GM12872 (cell line): Measurements from ENCODE around the gene TRMT61A.

Source experiments
- CTCF ChIP-seq: IDR thresholded peaks from 3 replicates; pipeline ENCODE4 v1.5.1; 2011; ENCODE audit warnings: low read depth, mild to moderate bottlenecking, low read length, moderate library complexity; ENCODE audit not compliant: insufficient read depth

Gene TRMT61A

GRCh38 chr14:103528146-103528586, 830 bp upstream of the TRMT61A start:
- TF ChIP-seq CTCF = no peak

- no peak for TF ChIP-seq CTCF
Measured at GRCh38 chr14:103529383-103530365, 678 bp downstream of the TRMT61A start.

- TF ChIP-seq CTCF = no peak
Measured at GRCh38 chr14:103530390-103530789, 1.4 kb downstream of the TRMT61A start.

GRCh38 chr14:103530831-103531230, 1.8 kb downstream of the TRMT61A start:
- no peak for TF ChIP-seq CTCF

GRCh38 chr14:103531421-103532215, 2.6 kb downstream of the TRMT61A start:
- no peak for TF ChIP-seq CTCF

- TF ChIP-seq CTCF = no peak
Measured at GRCh38 chr14:103532216-103533136, 3.5 kb downstream of the TRMT61A start.
